Activated CD8-positive, alpha-beta memory T cell treated with anti-CD3 and anti-CD28 coated beads for 24 hours (primary cell): ENCODE results near the gene PPIP5K2.
"Not testable (repeated sequence)": the region's sequence is repeated elsewhere in the genome, so short reads cannot be mapped to it uniquely, and the experiment has no call there.

Source experiments
- DNase-seq: peaks from one replicate; pipeline ENCODE4 v3.0.0-alpha.2; 2020

Gene PPIP5K2

GRCh38 chr5:103119765-103120606 is at the start of gene PPIP5K2, which contains the start of gene GIN1:
Gene PPIP5K2, plus strand, starts transcription at chr5:103120301. Its CDS starts 9,289 bp downstream, at chr5:103129590.
Gene GIN1, minus strand, starts transcription at chr5:103120138. Its CDS starts 11,431 bp downstream, at chr5:103108707.
- peak; percentile 99 for DNase-seq

GRCh38 chr5:103073500-103073899 is 46.6 kb upstream of the PPIP5K2 start:
- not testable (repeated sequence) for DNase-seq

DNA sequence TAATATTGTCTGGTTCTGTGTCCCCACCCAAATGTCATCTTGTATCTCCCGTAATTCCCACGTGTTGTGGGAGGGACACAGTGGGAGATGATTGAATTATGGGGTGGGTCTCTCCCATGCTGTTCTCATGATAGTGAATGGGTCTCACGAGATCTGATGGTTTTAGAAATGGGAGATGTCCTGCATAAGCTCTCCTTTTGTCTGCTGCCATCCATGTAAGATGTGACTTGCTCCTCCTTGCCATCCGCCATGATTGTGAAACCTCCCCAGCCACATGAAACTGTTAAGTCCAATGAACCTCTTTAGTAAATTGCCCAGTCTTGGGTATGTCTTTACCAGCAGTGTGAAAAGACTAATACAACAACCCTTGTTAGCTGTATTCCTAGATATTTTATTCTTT is 44.7 kb upstream of the PPIP5K2 start:
- DNase-seq, result no peak

DNA sequence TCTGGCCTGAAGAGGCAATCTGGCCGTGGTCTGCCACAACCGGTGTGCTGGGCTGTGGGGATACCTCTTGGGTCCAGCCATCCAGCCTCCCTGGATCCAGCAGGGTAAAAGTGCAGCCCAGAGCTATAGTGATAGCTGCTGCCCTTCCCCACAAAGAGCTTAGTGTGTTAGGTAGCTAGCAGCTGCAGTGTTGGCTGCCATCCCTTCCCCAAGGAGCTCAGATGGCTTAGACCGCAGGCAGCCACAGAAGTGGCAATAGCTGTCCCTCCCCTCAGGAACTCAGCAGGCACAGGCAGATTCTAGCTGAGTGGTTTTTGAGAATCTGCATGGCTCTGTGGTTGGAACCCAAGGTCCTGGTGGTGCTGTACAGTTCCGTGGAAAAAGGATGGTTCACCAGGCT is 40.3 kb upstream of the PPIP5K2 start:
- DNase-seq, result no peak

DNA sequence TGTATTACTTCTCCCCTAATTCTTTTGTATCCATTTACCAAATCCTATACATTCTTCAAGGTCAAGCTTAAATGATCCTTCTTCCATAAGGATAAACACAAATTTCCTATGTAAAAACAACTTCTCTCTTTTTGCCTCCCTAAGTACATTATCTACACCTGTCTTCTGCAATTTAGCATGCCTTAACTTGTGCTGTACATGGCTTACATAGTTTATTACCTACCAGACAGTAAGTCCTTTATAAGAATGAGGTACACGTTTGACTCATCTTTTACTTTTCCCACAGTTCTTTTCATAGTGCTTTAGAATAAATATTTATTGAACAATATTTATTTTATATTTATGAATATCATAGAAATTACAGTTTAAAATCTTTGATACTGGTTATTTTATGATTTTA is 33.6 kb upstream of the PPIP5K2 start:
- no peak for DNase-seq

- no peak for DNase-seq
Measured at GRCh38 chr5:103089272-103089671, 30.8 kb upstream of the PPIP5K2 start.

- DNase-seq, result no peak
Measured at GRCh38 chr5:103090791-103091190, 29.3 kb upstream of the PPIP5K2 start.

DNA sequence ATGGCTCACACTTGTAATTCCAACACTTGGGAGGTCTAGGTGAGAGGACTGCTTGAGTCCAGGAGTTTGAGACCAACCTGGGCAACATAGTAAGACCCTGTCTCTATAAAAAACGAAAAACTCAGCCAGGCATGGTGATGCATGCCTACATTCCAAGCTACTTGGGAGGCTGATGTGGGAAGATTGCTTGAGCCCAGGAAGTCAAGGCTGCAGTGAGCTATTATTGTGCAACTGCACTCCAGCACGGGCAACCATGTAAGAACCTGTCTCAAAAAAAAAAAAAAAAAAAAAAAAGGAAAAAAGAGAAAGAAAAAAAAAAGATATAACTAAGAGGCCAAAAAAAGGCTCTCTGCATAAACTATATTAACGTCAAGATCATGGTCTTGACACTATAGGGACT is 27.4 kb upstream of the PPIP5K2 start:
- no peak for DNase-seq

- DNase-seq, result no peak
Measured at GRCh38 chr5:103093727-103094126, 26.4 kb upstream of the PPIP5K2 start.

DNA sequence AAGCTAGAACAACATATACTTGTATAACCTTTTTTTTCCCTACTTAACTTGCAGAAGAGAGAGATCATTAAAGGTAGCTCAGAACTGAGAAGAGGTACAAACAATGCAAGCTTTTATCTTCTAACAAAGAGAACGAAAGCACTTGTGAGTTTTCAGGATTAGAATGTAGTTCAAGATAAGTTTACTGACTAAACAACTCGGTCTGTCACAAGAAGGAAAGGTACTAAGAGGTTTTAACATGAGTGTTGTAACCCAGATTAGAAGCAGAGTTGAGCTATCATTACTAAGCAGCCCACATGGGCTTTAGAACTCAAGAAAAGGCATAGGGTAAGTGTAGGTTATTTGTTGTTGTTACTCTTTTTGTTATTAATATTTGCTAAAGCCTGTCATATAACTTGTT is 25.4 kb upstream of the PPIP5K2 start:
- DNase-seq, result no peak

GRCh38 chr5:103098993-103099392 is 21.1 kb upstream of the PPIP5K2 start:
- no peak for DNase-seq

- no peak for DNase-seq
Measured at GRCh38 chr5:103101079-103101750, 18.9 kb upstream of the PPIP5K2 start.

DNA sequence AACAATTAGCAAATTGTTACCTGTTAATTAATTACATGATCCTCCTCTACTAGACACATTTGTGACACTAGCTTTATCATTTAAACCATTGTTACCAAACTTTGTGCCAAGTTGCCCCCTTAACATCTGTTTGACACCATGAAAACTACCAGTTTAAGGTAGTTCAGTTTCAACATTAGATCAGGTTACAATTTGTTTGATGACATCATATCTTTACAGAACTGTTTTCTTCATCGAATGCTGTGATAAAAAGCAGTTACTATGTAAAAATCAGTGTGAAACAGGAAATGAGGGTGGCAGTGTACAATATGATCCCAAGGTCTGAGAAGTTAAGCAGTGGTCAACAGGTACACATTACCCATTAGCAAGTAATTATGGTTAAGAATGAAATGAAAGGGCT is 17.9 kb upstream of the PPIP5K2 start:
- DNase-seq, result no peak

GRCh38 chr5:103108086-103108485 is 12.0 kb upstream of the PPIP5K2 start:
- DNase-seq, result no peak

DNA sequence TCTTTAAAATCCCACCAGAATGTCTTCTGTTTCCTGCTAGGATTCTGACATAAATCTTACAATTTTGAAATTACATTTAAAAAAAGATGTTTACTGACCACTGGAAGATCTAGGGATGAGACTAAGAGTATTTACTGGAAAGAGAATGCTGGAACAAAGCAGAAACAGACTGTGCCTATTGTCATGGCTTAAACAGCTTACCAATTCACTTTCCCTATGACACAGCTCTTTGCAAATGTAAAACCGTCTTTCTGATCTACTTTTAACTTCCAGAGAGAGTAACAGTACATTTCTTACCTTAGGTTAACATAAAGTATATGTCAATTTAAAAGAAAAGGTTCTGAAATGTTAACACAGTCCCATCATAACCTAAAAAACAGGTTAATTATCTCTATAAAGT is 10.8 kb upstream of the PPIP5K2 start:
- no peak for DNase-seq

- no peak for DNase-seq
Measured at GRCh38 chr5:103110403-103110802, 9.7 kb upstream of the PPIP5K2 start.

DNA sequence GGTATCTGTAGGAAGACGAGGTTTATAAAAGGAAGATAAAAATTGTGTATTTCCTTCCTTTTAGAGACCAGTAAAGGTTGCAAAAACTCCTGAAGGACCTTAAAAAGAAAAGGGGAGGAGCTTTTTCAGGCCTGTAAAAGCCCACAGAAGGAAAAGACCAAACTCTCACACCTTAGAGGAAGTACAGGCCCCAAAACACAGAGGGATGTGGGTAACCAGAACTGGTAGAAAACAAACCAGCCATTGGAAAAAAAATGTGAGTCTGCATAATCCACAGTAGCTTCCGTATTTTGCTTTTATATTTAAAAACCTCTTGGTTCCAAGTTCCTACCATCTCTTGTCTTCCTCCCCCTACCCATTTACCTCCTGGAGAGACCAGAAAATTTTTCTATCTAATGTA is 8.6 kb upstream of the PPIP5K2 start:
- no peak for DNase-seq

DNA sequence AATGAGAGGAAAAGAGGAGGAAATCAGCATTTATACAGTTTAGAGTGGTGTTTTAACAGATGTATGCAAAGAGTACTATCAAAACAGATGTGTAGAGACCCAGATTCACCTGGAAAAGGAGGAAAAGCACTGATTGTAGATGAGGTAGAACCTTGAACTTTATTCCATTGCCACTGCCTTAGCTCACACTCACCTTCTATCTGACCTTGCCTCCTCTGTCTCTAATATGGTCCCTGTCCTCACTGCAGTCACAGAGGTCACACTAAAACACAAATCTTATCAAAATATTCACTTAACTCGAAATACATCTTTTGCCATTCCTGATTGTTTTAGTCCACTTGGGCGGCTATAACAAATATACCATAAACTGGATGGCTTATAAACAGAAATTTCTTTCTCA is 7.2 kb upstream of the PPIP5K2 start:
- no peak for DNase-seq

- no peak for DNase-seq
Measured at GRCh38 chr5:103114440-103114839, 5.7 kb upstream of the PPIP5K2 start.

GRCh38 chr5:103117471-103117991 is 2.6 kb upstream of the PPIP5K2 start:
- DNase-seq, result no peak

- DNase-seq, result no peak
Measured at GRCh38 chr5:103119070-103119764, 884 bp upstream of the PPIP5K2 start.

- DNase-seq, result peak; percentile 56
Measured at GRCh38 chr5:103120607-103121200, 603 bp downstream of the PPIP5K2 start.

DNA sequence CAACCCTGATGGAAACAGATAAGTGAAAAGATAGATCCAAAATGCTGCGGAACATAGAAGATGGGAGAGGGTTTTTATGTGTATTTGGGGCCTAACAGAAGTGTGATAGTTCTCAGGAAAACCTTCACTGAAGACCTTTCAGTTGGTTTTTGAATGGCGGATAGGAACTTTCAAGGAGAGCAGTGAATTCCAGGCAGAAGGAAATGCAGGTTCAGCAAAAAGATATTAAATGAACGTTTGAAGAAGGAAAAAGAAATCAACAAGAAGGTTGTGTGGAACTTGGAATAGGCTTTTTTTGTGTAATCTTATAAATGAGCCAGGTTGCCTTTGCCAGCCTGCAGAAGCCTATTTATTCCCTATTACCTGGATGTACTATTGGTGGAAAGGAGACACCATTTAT is 2.1 kb downstream of the PPIP5K2 start:
- DNase-seq, result no peak
